Panc1 (cell line): Measurements from ENCODE around the gene EMX2.

Experiments
- POLR2AphosphoS5 ChIP-seq: IDR thresholded peaks from 2 replicates; pipeline ENCODE4 v1.6.1; 2012; ENCODE audit warnings: mild to moderate bottlenecking, low read depth, low read length, moderate library complexity
- TCF7L2 ChIP-seq: IDR thresholded peaks from 2 replicates; pipeline ENCODE4 v1.6.1; 2011; ENCODE audit warnings: mild to moderate bottlenecking, low read depth, low read length, inconsistent platforms
- TF ChIP-seq, protein P1 (sequence below): fragments of 450-650 bp; IDR thresholded peaks from 2 replicates; pipeline ENCODE4 v1.5.1; 2017; ENCODE audit warnings: mild to moderate bottlenecking
- TF ChIP-seq, protein P2 (sequence below), 2 experiments: IDR thresholded peaks; 2 replicates each; pipeline ENCODE4 v1.6.1; 2011 to 2012; ENCODE audit warnings: low read depth in 2 of 2, control low read depth in 1 of 2, low read length in 1 of 2, mild to moderate bottlenecking in 1 of 2, moderate library complexity in 1 of 2; ENCODE audit not compliant: insufficient read depth in 1 of 2

DNA sequence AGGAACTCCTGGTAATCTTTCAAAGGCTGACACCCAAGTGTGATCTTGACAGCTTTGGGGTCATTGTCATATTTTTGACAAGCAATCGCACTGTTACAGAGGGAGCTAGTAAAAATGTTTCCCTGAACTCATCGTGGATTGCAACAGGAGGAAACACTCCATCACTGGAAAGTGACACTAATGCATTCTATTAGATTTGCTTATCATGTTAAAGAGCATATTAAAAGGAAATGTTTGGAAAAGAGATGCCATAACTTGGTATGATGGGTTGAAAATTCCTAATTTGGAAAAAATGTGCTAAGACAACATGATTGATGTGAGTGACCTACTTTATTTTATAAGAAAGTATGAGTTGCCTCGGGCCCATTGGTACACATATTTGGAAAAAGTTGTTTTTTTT is 22.7 kb upstream of the EMX2 start:
- TF ChIP-seq, protein P1, sequence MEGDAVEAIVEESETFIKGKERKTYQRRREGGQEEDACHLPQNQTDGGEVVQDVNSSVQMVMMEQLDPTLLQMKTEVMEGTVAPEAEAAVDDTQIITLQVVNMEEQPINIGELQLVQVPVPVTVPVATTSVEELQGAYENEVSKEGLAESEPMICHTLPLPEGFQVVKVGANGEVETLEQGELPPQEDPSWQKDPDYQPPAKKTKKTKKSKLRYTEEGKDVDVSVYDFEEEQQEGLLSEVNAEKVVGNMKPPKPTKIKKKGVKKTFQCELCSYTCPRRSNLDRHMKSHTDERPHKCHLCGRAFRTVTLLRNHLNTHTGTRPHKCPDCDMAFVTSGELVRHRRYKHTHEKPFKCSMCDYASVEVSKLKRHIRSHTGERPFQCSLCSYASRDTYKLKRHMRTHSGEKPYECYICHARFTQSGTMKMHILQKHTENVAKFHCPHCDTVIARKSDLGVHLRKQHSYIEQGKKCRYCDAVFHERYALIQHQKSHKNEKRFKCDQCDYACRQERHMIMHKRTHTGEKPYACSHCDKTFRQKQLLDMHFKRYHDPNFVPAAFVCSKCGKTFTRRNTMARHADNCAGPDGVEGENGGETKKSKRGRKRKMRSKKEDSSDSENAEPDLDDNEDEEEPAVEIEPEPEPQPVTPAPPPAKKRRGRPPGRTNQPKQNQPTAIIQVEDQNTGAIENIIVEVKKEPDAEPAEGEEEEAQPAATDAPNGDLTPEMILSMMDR, result no peak
- TF ChIP-seq, protein P2, sequence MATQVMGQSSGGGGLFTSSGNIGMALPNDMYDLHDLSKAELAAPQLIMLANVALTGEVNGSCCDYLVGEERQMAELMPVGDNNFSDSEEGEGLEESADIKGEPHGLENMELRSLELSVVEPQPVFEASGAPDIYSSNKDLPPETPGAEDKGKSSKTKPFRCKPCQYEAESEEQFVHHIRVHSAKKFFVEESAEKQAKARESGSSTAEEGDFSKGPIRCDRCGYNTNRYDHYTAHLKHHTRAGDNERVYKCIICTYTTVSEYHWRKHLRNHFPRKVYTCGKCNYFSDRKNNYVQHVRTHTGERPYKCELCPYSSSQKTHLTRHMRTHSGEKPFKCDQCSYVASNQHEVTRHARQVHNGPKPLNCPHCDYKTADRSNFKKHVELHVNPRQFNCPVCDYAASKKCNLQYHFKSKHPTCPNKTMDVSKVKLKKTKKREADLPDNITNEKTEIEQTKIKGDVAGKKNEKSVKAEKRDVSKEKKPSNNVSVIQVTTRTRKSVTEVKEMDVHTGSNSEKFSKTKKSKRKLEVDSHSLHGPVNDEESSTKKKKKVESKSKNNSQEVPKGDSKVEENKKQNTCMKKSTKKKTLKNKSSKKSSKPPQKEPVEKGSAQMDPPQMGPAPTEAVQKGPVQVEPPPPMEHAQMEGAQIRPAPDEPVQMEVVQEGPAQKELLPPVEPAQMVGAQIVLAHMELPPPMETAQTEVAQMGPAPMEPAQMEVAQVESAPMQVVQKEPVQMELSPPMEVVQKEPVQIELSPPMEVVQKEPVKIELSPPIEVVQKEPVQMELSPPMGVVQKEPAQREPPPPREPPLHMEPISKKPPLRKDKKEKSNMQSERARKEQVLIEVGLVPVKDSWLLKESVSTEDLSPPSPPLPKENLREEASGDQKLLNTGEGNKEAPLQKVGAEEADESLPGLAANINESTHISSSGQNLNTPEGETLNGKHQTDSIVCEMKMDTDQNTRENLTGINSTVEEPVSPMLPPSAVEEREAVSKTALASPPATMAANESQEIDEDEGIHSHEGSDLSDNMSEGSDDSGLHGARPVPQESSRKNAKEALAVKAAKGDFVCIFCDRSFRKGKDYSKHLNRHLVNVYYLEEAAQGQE (IDR thresholded peaks at IDR 0.05; ENCODE audit: insufficient read depth in 1 of 2, low read depth in 2 of 2, low read length in 1 of 2), result no peak
- TF ChIP-seq TCF7L2 (no peak), POLR2AphosphoS5 (no peak)
